H1 (cell line): Measurements from ENCODE around the gene TNS3. TPM values are rescaled to one million over a fixed set of nuclear protein-coding genes. Genes with fewer than 3 reads are reported as not detected.

Source experiments
- CTCF ChIA-PET: fragments of 300-600 bp; sonication (Branson Sonifier 250); formaldehyde crosslinking; loops from one replicate; lab custom pipeline; 2021; ENCODE audit not compliant: partially characterized antibody; lab: Charles Lee
- POLR2A ChIA-PET: fragments of 300-600 bp; sonication (Branson Sonifier 250); formaldehyde crosslinking; loops from one replicate; lab custom pipeline; 2021; ENCODE audit warnings: inconsistent platforms; ENCODE audit not compliant: partially characterized antibody; lab: Charles Lee
- DNase-seq, 2 experiments: peaks; one replicate each; pipeline versions ENCODE4 v3.0.0 to v3.0.0-alpha.2; 2010 to 2022; ENCODE audit warnings: low spot score in 2 of 2, low read depth in 1 of 2, mixed read lengths in 1 of 2
- FAIRE-seq: peaks from 2 replicates; lab custom pipeline; 2011; peaks lifted over from hg19 to GRCh38; lab: Jason Lieb, UNC
- H2AFZ ChIP-seq: 2 replicates; pipeline ENCODE4 v1.8.1; 2012; ENCODE audit warnings: low read length, inconsistent platforms
- H2AK5ac ChIP-seq: 2 replicates; pipeline ENCODE4 v1.6.1; 2013; ENCODE audit warnings: low read depth, low read length
- H2BK120ac ChIP-seq: replicated peaks from 2 replicates; pipeline ENCODE3; 2013; ENCODE audit warnings: low read depth, low read length, inconsistent platforms
- H2BK12ac ChIP-seq: 2 replicates; pipeline ENCODE4 v1.6.1; 2013; ENCODE audit warnings: low read depth, low read length
- H2BK15ac ChIP-seq: 2 replicates; pipeline ENCODE4 v1.6.1; 2013; ENCODE audit warnings: low read length
- H2BK20ac ChIP-seq: 2 replicates; pipeline ENCODE4 v1.6.1; 2013; ENCODE audit warnings: low read length
- H2BK5ac ChIP-seq: 2 replicates; pipeline ENCODE4 v1.6.1; 2013; ENCODE audit warnings: low read depth, low read length
- H3K14ac ChIP-seq: 2 replicates; pipeline ENCODE4 v1.6.1; 2013; ENCODE audit warnings: inconsistent platforms; ENCODE audit not compliant: insufficient read length
- H3K18ac ChIP-seq: 2 replicates; pipeline ENCODE4 v1.6.1; 2013; ENCODE audit warnings: low read length; ENCODE audit errors: extremely low read depth
- H3K23ac ChIP-seq: 2 replicates; pipeline ENCODE4 v1.6.1; 2013; ENCODE audit warnings: inconsistent platforms; ENCODE audit not compliant: insufficient read length
- H3K23me2 ChIP-seq: 2 replicates; pipeline ENCODE4 v1.6.1; 2013; ENCODE audit warnings: low read depth, low read length
- H3K27ac ChIP-seq: 2 replicates; pipeline ENCODE4 v1.6.1; 2011; ENCODE audit warnings: low read depth, low read length, inconsistent platforms
- H3K27me3 ChIP-seq, 4 experiments: replicated peaks in 1 of 4; 1 replicate in 1 of 4; 2 replicates in 3 of 4; pipeline versions ENCODE4 v1.6.1 to v1.8.1; 2011 to 2013; ENCODE audit warnings: low read length in 3 of 4, mild to moderate bottlenecking in 3 of 4, inconsistent platforms in 2 of 4, mixed read lengths in 2 of 4, moderate library complexity in 1 of 4; ENCODE audit not compliant: control insufficient read depth in 3 of 4, insufficient read depth in 3 of 4; ENCODE audit errors: extremely low read depth in 1 of 4
- H3K36me3 ChIP-seq, 4 experiments: 2 replicates each; pipeline versions ENCODE4 v1.6.1 to v1.8.1; 2011 to 2013; ENCODE audit warnings: mild to moderate bottlenecking in 4 of 4, low read length in 3 of 4, moderate library complexity in 2 of 4, control low read depth in 1 of 4, inconsistent platforms in 1 of 4; ENCODE audit not compliant: insufficient read depth in 4 of 4, control insufficient read depth in 2 of 4
- H3K4ac ChIP-seq: replicated peaks from 2 replicates; pipeline ENCODE3; 2013; ENCODE audit warnings: low read length, low read depth, mixed read lengths, inconsistent platforms; ENCODE audit not compliant: insufficient read length
- H3K4me1 ChIP-seq, 4 experiments: replicated peaks in 1 of 4; 1 replicate in 1 of 4; 2 replicates in 3 of 4; pipeline versions ENCODE4 v1.6.1 to v1.8.1; 2011 to 2013; ENCODE audit warnings: low read length in 3 of 4, inconsistent platforms in 2 of 4, mixed read lengths in 1 of 4; ENCODE audit not compliant: insufficient read depth in 4 of 4, control insufficient read depth in 3 of 4
- H3K4me2 ChIP-seq, 2 experiments: 2 replicates each; pipeline versions ENCODE4 v1.6.1 to v1.8.1; 2011 to 2013; ENCODE audit warnings: low read depth in 2 of 2, low read length in 2 of 2, control low read depth in 1 of 2, inconsistent platforms in 1 of 2, mild to moderate bottlenecking in 1 of 2; ENCODE audit not compliant: insufficient read depth in 1 of 2
- H3K4me3 ChIP-seq, 4 experiments: fragments of 200-600, 300-600 bp in 1 of 4; sonication (generic), shearing (Covaris generic), sonication (Bioruptor Twin) in 1 of 4; 2 replicates each; pipeline versions ENCODE4 v1.5.1 to v1.8.1; 2011 to 2016; ENCODE audit warnings: low read length in 4 of 4, low read depth in 3 of 4, control low read depth in 2 of 4, inconsistent platforms in 2 of 4, mild to moderate bottlenecking in 2 of 4, mixed read lengths in 1 of 4, moderate library complexity in 1 of 4; ENCODE audit not compliant: insufficient read depth in 2 of 4; ENCODE audit errors: extremely low read depth in 1 of 4
- H3K56ac ChIP-seq: replicated peaks from 2 replicates; pipeline ENCODE3; 2013; ENCODE audit warnings: low read depth, mild to moderate bottlenecking, mixed read lengths, low read length, inconsistent platforms; ENCODE audit not compliant: insufficient read length
- H3K79me1 ChIP-seq: 2 replicates; pipeline ENCODE4 v1.6.1; 2013; ENCODE audit warnings: low read depth, low read length, control low read depth
- H3K79me2 ChIP-seq, 2 experiments: 2 replicates each; pipeline versions ENCODE4 v1.6.1 to v1.8.1; 2012 to 2013; ENCODE audit warnings: low read length in 2 of 2, mild to moderate bottlenecking in 2 of 2, inconsistent platforms in 1 of 2; ENCODE audit not compliant: insufficient read depth in 2 of 2, control insufficient read depth in 1 of 2
- H3K9ac ChIP-seq, 4 experiments: replicated peaks in 1 of 4; 1 replicate in 1 of 4; 2 replicates in 3 of 4; pipeline versions ENCODE4 v1.6.1 to v1.8.1; 2011 to 2013; ENCODE audit warnings: low read depth in 3 of 4, low read length in 3 of 4, control low read depth in 2 of 4, mild to moderate bottlenecking in 2 of 4, moderate library complexity in 2 of 4, inconsistent platforms in 1 of 4; ENCODE audit errors: extremely low read depth in 1 of 4
- H3K9me3 ChIP-seq, 2 experiments: 2 replicates each; pipeline versions ENCODE4 v1.6.1 to v1.8.1; 2012 to 2013; ENCODE audit warnings: mild to moderate bottlenecking in 2 of 2, moderate library complexity in 2 of 2, control low read depth in 1 of 2, inconsistent platforms in 1 of 2, low read depth in 1 of 2, low read length in 1 of 2, mixed read lengths in 1 of 2; ENCODE audit not compliant: insufficient read depth in 2 of 2
- H4K20me1 ChIP-seq, 2 experiments: replicated peaks in 1 of 2; 2 replicates each; pipeline versions ENCODE3 to v1.8.1; 2011 to 2013; ENCODE audit warnings: inconsistent platforms in 2 of 2, low read length in 2 of 2, mild to moderate bottlenecking in 1 of 2; ENCODE audit not compliant: insufficient read depth in 2 of 2, control insufficient read depth in 1 of 2
- H4K5ac ChIP-seq: 2 replicates; pipeline ENCODE4 v1.6.1; 2013; ENCODE audit warnings: low read length, low read depth, mixed read lengths, inconsistent platforms; ENCODE audit not compliant: insufficient read length
- H4K8ac ChIP-seq: 2 replicates; pipeline ENCODE4 v1.8.0; 2013; ENCODE audit warnings: mild to moderate bottlenecking, moderate library complexity, low read length, inconsistent platforms; ENCODE audit not compliant: insufficient read depth; ENCODE audit errors: extremely low read depth
- H4K91ac ChIP-seq: replicated peaks from 2 replicates; pipeline ENCODE3; 2013; ENCODE audit warnings: low read length, mixed read lengths, inconsistent platforms; ENCODE audit not compliant: insufficient read length
- EGR1 ChIP-seq: IDR thresholded peaks from 2 replicates; pipeline ENCODE4 v1.6.1; 2011; ENCODE audit warnings: low read depth, low read length, borderline replicate concordance
- GABPA ChIP-seq: IDR thresholded peaks from 2 replicates; pipeline ENCODE4 v1.6.1; 2011; ENCODE audit warnings: mild to moderate bottlenecking, low read length, moderate library complexity, borderline replicate concordance; ENCODE audit not compliant: insufficient read depth
- NANOG ChIP-seq: IDR thresholded peaks from 2 replicates; pipeline ENCODE4 v1.6.1; 2011; ENCODE audit warnings: low read length, low read depth, mild to moderate bottlenecking, inconsistent platforms; ENCODE audit not compliant: insufficient read depth, poor library complexity, severe bottlenecking
- SIRT6 ChIP-seq: IDR thresholded peaks from one replicate; pipeline ENCODE4 v1.7.1; 2012; ENCODE audit warnings: low read length, inconsistent platforms
- SP1 ChIP-seq: IDR thresholded peaks from 2 replicates; pipeline ENCODE4 v1.6.1; 2011; ENCODE audit warnings: low read depth, low read length
- TCF12 ChIP-seq: IDR thresholded peaks from 2 replicates; pipeline ENCODE4 v1.6.1; 2011; ENCODE audit warnings: low read depth, mild to moderate bottlenecking, low read length
- TEAD4 ChIP-seq: IDR thresholded peaks from 2 replicates; pipeline ENCODE4 v1.6.1; 2012; ENCODE audit warnings: low read depth, low read length, inconsistent platforms, mixed read lengths
- USF2 ChIP-seq: IDR thresholded peaks from 2 replicates; pipeline ENCODE4 v1.6.1; 2011; ENCODE audit warnings: low read length, improper control_type of control experiment
- WGBS, 2 experiments: shearing (Covaris generic) in 1 of 2; methylation state at CpG; one replicate each; pipeline versions ENCODE4 v1.1.6 to v1.1.7; 2013 to 2015; ENCODE audit warnings: low lambda C conversion rate in 2 of 2, mixed read lengths in 2 of 2, inconsistent platforms in 1 of 2, low coverage in 1 of 2, missing lambda C conversion rate in 1 of 2; ENCODE audit not compliant: insufficient replicate concordance in 2 of 2, insufficient coverage in 1 of 2, insufficient read length in 1 of 2; ENCODE audit errors: extremely low coverage in 1 of 2, missing lambda C conversion rate in 1 of 2; 5-methylcytosine and 5-hydroxymethylcytosine counted together
- polyA plus RNA-seq, 7 experiments: library from polyadenylated mRNA; depleted of rRNA in 3 of 7; stranded (reverse) in 5 of 7; unstranded in 2 of 7; fragments of >200 nt in 5 of 7; fragments of 200-250 nt in 2 of 7; gene quantifications; 1 replicate in 5 of 7; 2 replicates in 1 of 7; 4 replicates in 1 of 7; pipeline versions ENCODE4 v1.2.1 to v1.2.3, GENCODE V29; 2011 to 2013; ENCODE audit warnings: missing spikeins in 2 of 7, mixed read lengths in 2 of 7
- total RNA-seq: library from RNA; stranded (reverse); fragmentation: NEBNext Ultra II Directional; extraction: Animal tissue kit (Norgen Biotek cat#: 25700); gene quantifications from 2 replicates; pipeline ENCODE4 v1.2.1, GENCODE V29; 2021

Gene TNS3
- total and polyA plus RNA-seq, 2 of the 8 experiments (the other 6 are each of a cell fraction or from before 2014, with no cell fraction given) = 11.9 to 24.2 TPM

- Histone ChIP-seq H2BK20ac (no peak overlapping the region), H4K8ac (no peak overlapping the region), H2AFZ (no peak overlapping the region), H3K36me3 (peaks cover 0 to 5% (median under 1%) of the 10 kb centered on the region in 4 experiments; a peak in 2 of 8 replicates), H2BK12ac (no peak overlapping the region), H4K5ac (no peak overlapping the region), H3K4me3 (no peak overlapping the region), H3K4ac (no peak overlapping the region), H3K9ac (no peak overlapping the region), H3K23me2 (no peaks in the 10 kb centered on the region), H3K14ac (no peak overlapping the region), H3K4me1 (no peaks in the 10 kb centered on the region), H3K27ac (no peak overlapping the region), H2BK120ac (no peak overlapping the region), H3K79me2 (no peaks in the 10 kb centered on the region), H2AK5ac (no peak overlapping the region), H3K18ac (no peak overlapping the region), H3K79me1 (no peaks in the 10 kb centered on the region), H3K27me3 (no peaks in the 10 kb centered on the region), H3K56ac (no peak overlapping the region), H4K91ac (no peak overlapping the region), H2BK5ac (no peak overlapping the region), H2BK15ac (no peak overlapping the region), H3K23ac (no peak overlapping the region), H3K9me3 (no peaks in the 10 kb centered on the region), H3K4me2 (no peak overlapping the region), H4K20me1 (no peaks in the 10 kb centered on the region)
- no peak for DNase-seq
- TF ChIP-seq SP1 = no peak
- TF ChIP-seq TCF12 = no peak
- no peak for TF ChIP-seq EGR1
- TF ChIP-seq NANOG = no peak
- no peak for TF ChIP-seq GABPA
- no peak for TF ChIP-seq TEAD4
- TF ChIP-seq SIRT6 = no peak
- TF ChIP-seq USF2 = no peak
- CTCF ChIA-PET = interaction anchor here (1.3 kb wide), 1 partner anchor 26 kb away, joined by 4 read pairs; no protein-coding TSS in a partner anchor
- POLR2A ChIA-PET = no interaction called here
- 82% methylated on average over 6 of the region's 6 CpGs; no CpG with 5 or more reads in 1 of the 2 experiments for WGBS, 2 experiments
- FAIRE-seq = no peak
These were observed 151.5 kb downstream of the TNS3 start for GRCh38 chr7:47430422-47430821.
